Measurements from ENCODE around the gene C9orf50. TPM values are rescaled to one million over a fixed set of nuclear protein-coding genes. Genes with fewer than 3 reads are reported as not detected.

Gene C9orf50
- total and polyA plus RNA-seq, 2 donors (not counting 3 experiments of a cell fraction or from before 2014, with no cell fraction given): not detected

DNA sequence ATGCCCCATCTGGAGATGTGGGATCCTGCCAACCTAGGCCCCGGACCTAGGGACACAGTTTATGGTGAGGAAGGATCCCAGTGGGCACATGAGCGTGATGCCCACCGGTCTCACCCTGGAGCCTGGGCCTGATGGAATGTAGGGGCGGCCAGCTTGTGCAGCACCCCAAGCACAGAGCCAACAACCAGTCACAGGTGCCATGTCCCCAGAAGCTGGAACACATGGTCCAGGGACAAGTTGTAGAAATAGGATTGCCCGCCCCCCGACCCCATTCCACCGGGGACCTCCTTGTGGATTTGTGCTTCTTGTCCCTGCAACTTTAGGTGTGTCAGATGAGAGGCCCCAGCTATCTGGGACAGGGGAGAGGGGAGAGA lies 48.9 kb downstream of the C9orf50 start:
- ChIA-PET POLR2A (interaction anchor here (0.5 to 1.1 kb wide), 3 partner anchors 20 to 76 kb away, joined by 3 to 14 read pairs (median 7); no protein-coding TSS in a partner anchor), CTCF (interaction anchor here (0.9 kb wide), 1 partner anchor 53 kb away, joined by 3 read pairs; no protein-coding TSS in a partner anchor)
- peaks cover 9% of the 10 kb centered on the region for H3K4me1 ChIP-seq (ENCODE audit: control insufficient read depth, extremely low read depth, insufficient read depth, low read length)
- TF ChIP-seq MYC (IDR thresholded peaks at IDR 0.05; ENCODE audit: low read depth, low read length): no peak
- no peak for TF ChIP-seq JUN (IDR thresholded peaks at IDR 0.05; ENCODE audit: borderline replicate concordance, insufficient read depth, insufficient read length, low read depth)
- TF ChIP-seq, protein P1, sequence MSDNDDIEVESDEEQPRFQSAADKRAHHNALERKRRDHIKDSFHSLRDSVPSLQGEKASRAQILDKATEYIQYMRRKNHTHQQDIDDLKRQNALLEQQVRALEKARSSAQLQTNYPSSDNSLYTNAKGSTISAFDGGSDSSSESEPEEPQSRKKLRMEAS (IDR thresholded peaks at IDR 0.05; ENCODE audit: insufficient read depth, insufficient read length): no peak
- TF ChIP-seq FOS (IDR thresholded peaks at IDR 0.05; ENCODE audit: borderline replicate concordance, insufficient read depth, low read length): no peak
- no peak for TF ChIP-seq EZH2 (IDR thresholded peaks at IDR 0.05; ENCODE audit: borderline replicate concordance, low read depth, low read length, severe bottlenecking)
- no peak for TF ChIP-seq GATA2 (IDR thresholded peaks at IDR 0.05; ENCODE audit: insufficient read depth, insufficient read length, low read depth, low read length)
- TF ChIP-seq POLR2AphosphoS5 (IDR thresholded peaks at IDR 0.05; ENCODE audit: insufficient read depth, low read depth, low read length): no peak
- TF ChIP-seq POLR2A (IDR thresholded peaks at IDR 0.05; ENCODE audit: low read depth, low read length): no peak
- TF ChIP-seq, protein P2, sequence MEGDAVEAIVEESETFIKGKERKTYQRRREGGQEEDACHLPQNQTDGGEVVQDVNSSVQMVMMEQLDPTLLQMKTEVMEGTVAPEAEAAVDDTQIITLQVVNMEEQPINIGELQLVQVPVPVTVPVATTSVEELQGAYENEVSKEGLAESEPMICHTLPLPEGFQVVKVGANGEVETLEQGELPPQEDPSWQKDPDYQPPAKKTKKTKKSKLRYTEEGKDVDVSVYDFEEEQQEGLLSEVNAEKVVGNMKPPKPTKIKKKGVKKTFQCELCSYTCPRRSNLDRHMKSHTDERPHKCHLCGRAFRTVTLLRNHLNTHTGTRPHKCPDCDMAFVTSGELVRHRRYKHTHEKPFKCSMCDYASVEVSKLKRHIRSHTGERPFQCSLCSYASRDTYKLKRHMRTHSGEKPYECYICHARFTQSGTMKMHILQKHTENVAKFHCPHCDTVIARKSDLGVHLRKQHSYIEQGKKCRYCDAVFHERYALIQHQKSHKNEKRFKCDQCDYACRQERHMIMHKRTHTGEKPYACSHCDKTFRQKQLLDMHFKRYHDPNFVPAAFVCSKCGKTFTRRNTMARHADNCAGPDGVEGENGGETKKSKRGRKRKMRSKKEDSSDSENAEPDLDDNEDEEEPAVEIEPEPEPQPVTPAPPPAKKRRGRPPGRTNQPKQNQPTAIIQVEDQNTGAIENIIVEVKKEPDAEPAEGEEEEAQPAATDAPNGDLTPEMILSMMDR (IDR thresholded peaks at IDR 0.05; ENCODE audit: extremely low read depth in 1 of 2, insufficient read depth in 1 of 2, low read depth in 1 of 2, low read length in 2 of 2): no peak
- no peaks in the 10 kb centered on the region for H4K20me1 ChIP-seq (replicated peaks; ENCODE audit: control insufficient read depth, extremely low read depth, insufficient read depth, low read length)
- no peak overlapping the region for H3K9ac ChIP-seq (replicated peaks; ENCODE audit: extremely low read depth, insufficient read depth, low read length)
- dilution Hi-C loops (cut with MboI; ENCODE audit: extremely low pct_ligation_motif_present, low sequenced_read_pairs): no loop called here
- no peaks in the 10 kb centered on the region for H3K9me3 ChIP-seq (replicated peaks; ENCODE audit: control insufficient read depth, insufficient read depth, low read length)
- DNase-seq (ENCODE audit: low read depth, low spot score) (no peak), FAIRE-seq (no peak)
- intact Hi-C loops (cut with micrococcal nuclease): no loop called here
- no peaks in the 10 kb centered on the region for H3K36me3 ChIP-seq (ENCODE audit: control insufficient read depth in 2 of 2, extremely low read depth in 1 of 2, insufficient read depth in 2 of 2, low read length in 2 of 2)
- no TSS peak for BruUV-seq (replicated peaks)
- H3K9me1 ChIP-seq (replicated peaks; ENCODE audit: control insufficient read depth, extremely low read depth, insufficient read depth, low read length): no peaks in the 10 kb centered on the region
- no peak overlapping the region for H3K27ac ChIP-seq (ENCODE audit: insufficient read depth, low read depth, low read length)
- no peaks in the 10 kb centered on the region for H3K79me2 ChIP-seq (ENCODE audit: control insufficient read depth, insufficient read depth, low read length)
- no peak overlapping the region for H3K4me2 ChIP-seq (ENCODE audit: insufficient read depth, low read length)
- H3K4me3 ChIP-seq (replicated peaks in 1 of 3; ENCODE audit: insufficient read depth in 1 of 3, low read depth in 1 of 3, low read length in 3 of 3): no peak overlapping the region
- no peaks in the 10 kb centered on the region for H3K27me3 ChIP-seq (ENCODE audit: control insufficient read depth in 2 of 2, insufficient read depth in 2 of 2, low read length in 2 of 2)
- no peak overlapping the region for H2AFZ ChIP-seq (ENCODE audit: low read depth, low read length)
